A673 (cell line): ENCODE results near the gene TTC38.

Experiments
- CTCF ChIP-seq: fragments of 300-800, 200-600 bp; sonication (generic); conservative IDR thresholded peaks from 2 replicates; pipeline ENCODE4 v1.5.1; 2017; ENCODE audit warnings: low read depth, mild to moderate bottlenecking, antibody characterized with exemption, low read length, moderate library complexity, mixed read lengths
- EZH2 ChIP-seq: fragments of 200-600 bp; sonication (generic); IDR thresholded peaks from 2 replicates; pipeline ENCODE4 v1.6.1; 2017; ENCODE audit warnings: borderline replicate concordance, low read depth, mild to moderate bottlenecking, mixed read lengths, antibody characterized with exemption, low read length; ENCODE audit not compliant: poor library complexity, severe bottlenecking

GRCh38 chr22:46295277-46295971 is 27.6 kb downstream of the TTC38 start:
- TF ChIP-seq EZH2 (no peak), CTCF (no peak)
